ENCODE measurements around the gene PNPLA2. TPM values are rescaled to one million over a fixed set of nuclear protein-coding genes. Genes with fewer than 3 reads are reported as not detected.
A peak's percentile ranks its signal among the peaks of the same experiment; 100 is the strongest.

PNPLA2 gene
- total and polyA plus RNA-seq, 7 donors, result 64.8 to 247 (median 125) TPM

- H3K27ac ChIP-seq, result peak within 1 kb of the TSS; percentile 25
- no peaks in the 10 kb centered on the region for H3K9me3 ChIP-seq
- peak; percentile 71 to 84 (median 83) for ATAC-seq
- 6 to 8% (median 8%) methylated on average over 42 to 69 of the region's 69 CpGs for WGBS, 3 donors
- peaks cover 21% of the 10 kb centered on the region for H3K4me1 ChIP-seq
- intact Hi-C loops (cut with DNase I), result no loop called here
- peak within 1 kb of the TSS; percentile 74 for H3K4me3 ChIP-seq
- peak; percentile 83 to 89 for DNase-seq
- TF ChIP-seq CTCF (IDR thresholded peaks at IDR 0.05), result peak; percentile 86
- H3K27me3 ChIP-seq (ENCODE audit: insufficient read depth in 3 of 3, low read length in 2 of 3), result peaks cover 0 to 11% (median 8%) of the 10 kb centered on the region in 3 donors
- peaks cover 0 to 42% of the 10 kb centered on the region in 2 donors for H3K36me3 ChIP-seq (ENCODE audit: insufficient read depth in 1 of 2, low read depth in 1 of 2)
These were observed 20.5 kb upstream of the PNPLA2 start, which contains the start of gene SLC25A22 for GRCh38 chr11:798093-798713. TSS of gene SLC25A22 (minus strand) at chr11:798281. CDS start at chr11:795006, 3,275 bp downstream.

- Histone ChIP-seq H3K4me1 (peaks cover 33% of the 10 kb centered on the region), H3K4me3 (no peak overlapping the region)
These were observed 18.9 kb upstream of the PNPLA2 start for GRCh38 chr11:799641-800316.

GRCh38 chr11:800473-800872, 18.2 kb upstream of the PNPLA2 start:
- TF ChIP-seq CTCF (IDR thresholded peaks at IDR 0.05), result no peak
- DNase-seq, result peak in 1 of 2 donors; percentile 53
- Histone ChIP-seq H3K36me3 (ENCODE audit: insufficient read depth in 1 of 2, low read depth in 1 of 2) (peaks cover 0 to 44% of the 10 kb centered on the region in 2 donors), H3K27ac (no peak overlapping the region), H3K4me3 (no peak overlapping the region), H3K4me1 (peaks cover 36% of the 10 kb centered on the region), H3K9me3 (no peaks in the 10 kb centered on the region), H3K27me3 (ENCODE audit: insufficient read depth in 3 of 3, low read length in 2 of 3) (peaks cover 0 to 1% (median 0%) of the 10 kb centered on the region in 3 donors)
- no peak for ATAC-seq
- WGBS, 3 donors, result 93 to 95% (median 94%) methylated on average over 24 to 30 of the region's 30 CpGs
- intact Hi-C loops (cut with DNase I), result no loop called here

More at GRCh38 chr11:799641-800316, 18.9 kb upstream of the PNPLA2 start:
- Histone ChIP-seq H3K27ac (no peak overlapping the region), H3K27me3 (ENCODE audit: insufficient read depth in 3 of 3, low read length in 2 of 3) (peaks cover 0 to 4% (median 0%) of the 10 kb centered on the region in 3 donors), H3K9me3 (no peaks in the 10 kb centered on the region), H3K36me3 (ENCODE audit: insufficient read depth in 1 of 2, low read depth in 1 of 2) (peaks cover 0 to 44% of the 10 kb centered on the region in 2 donors)
- no peak for ATAC-seq
- peak in 1 of 2 donors; percentile 54 for DNase-seq
- TF ChIP-seq CTCF (IDR thresholded peaks at IDR 0.05), result no peak
- intact Hi-C loops (cut with DNase I), result no loop called here
- 93 to 96% (median 94%) methylated on average over 28 to 32 of the region's 32 CpGs for WGBS, 3 donors

GRCh38 chr11:801097-801780, 17.5 kb upstream of the PNPLA2 start:
- intact Hi-C loops (cut with DNase I), result no loop called here
- ATAC-seq, result no peak

More at GRCh38 chr11:801097-801780, 17.5 kb upstream of the PNPLA2 start:
- DNase-seq, result no peak
- H3K4me3 ChIP-seq, result no peak overlapping the region
- no peaks in the 10 kb centered on the region for H3K9me3 ChIP-seq
- H3K27me3 ChIP-seq (ENCODE audit: insufficient read depth in 3 of 3, low read length in 2 of 3), result no peaks in the 10 kb centered on the region
- H3K36me3 ChIP-seq (ENCODE audit: insufficient read depth in 1 of 2, low read depth in 1 of 2), result peaks cover 0 to 44% of the 10 kb centered on the region in 2 donors
- H3K27ac ChIP-seq, result no peak overlapping the region
- TF ChIP-seq CTCF (IDR thresholded peaks at IDR 0.05), result no peak
- H3K4me1 ChIP-seq, result peaks cover 35% of the 10 kb centered on the region
- 88 to 92% (median 92%) methylated on average over 15 to 20 of the region's 20 CpGs for WGBS, 3 donors

All from psoas muscle (tissue), 8 donors.